Measurements from ENCODE around the gene EPN2. TPM values are rescaled to one million over a fixed set of nuclear protein-coding genes. Genes with fewer than 3 reads are reported as not detected.

The EPN2 gene
- total and polyA plus RNA-seq, 2 donors (not counting 1 experiment from before 2014, with no cell fraction given), result 23.8 to 36.0 TPM

GRCh38 chr17:19285213-19285900 is 48.2 kb downstream of the EPN2 start:
- H3K9ac ChIP-seq (ENCODE audit: insufficient read depth, low read length), result no peak overlapping the region
- H3K4me2 ChIP-seq (ENCODE audit: extremely low read depth, insufficient read depth, low read length), result no peak overlapping the region
- TF ChIP-seq EZH2 (IDR thresholded peaks at IDR 0.05; ENCODE audit: low read length, missing control alignments), result no peak
- TF ChIP-seq, protein P1, sequence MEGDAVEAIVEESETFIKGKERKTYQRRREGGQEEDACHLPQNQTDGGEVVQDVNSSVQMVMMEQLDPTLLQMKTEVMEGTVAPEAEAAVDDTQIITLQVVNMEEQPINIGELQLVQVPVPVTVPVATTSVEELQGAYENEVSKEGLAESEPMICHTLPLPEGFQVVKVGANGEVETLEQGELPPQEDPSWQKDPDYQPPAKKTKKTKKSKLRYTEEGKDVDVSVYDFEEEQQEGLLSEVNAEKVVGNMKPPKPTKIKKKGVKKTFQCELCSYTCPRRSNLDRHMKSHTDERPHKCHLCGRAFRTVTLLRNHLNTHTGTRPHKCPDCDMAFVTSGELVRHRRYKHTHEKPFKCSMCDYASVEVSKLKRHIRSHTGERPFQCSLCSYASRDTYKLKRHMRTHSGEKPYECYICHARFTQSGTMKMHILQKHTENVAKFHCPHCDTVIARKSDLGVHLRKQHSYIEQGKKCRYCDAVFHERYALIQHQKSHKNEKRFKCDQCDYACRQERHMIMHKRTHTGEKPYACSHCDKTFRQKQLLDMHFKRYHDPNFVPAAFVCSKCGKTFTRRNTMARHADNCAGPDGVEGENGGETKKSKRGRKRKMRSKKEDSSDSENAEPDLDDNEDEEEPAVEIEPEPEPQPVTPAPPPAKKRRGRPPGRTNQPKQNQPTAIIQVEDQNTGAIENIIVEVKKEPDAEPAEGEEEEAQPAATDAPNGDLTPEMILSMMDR (conservative IDR thresholded peaks at IDR 0.05 in 1 of 2, IDR thresholded peaks at IDR 0.05 in 1 of 2; ENCODE audit: low read depth in 1 of 2, low read length in 2 of 2), result no peak
- H4K20me1 ChIP-seq (ENCODE audit: control insufficient read depth, extremely low read depth, insufficient read depth, low read length), result no peaks in the 10 kb centered on the region
- no peak overlapping the region for H3K4me3 ChIP-seq (replicated peaks in 1 of 4; ENCODE audit: control extremely low read depth in 1 of 4, insufficient read depth in 1 of 4, low read depth in 3 of 4, low read length in 4 of 4)
- H3K9me3 ChIP-seq (ENCODE audit: control insufficient read depth, insufficient read depth, low read depth, low read length), result no peaks in the 10 kb centered on the region
- H2AFZ ChIP-seq (ENCODE audit: low read length), result no peak overlapping the region
- H3K27me3 ChIP-seq (ENCODE audit: control insufficient read depth, insufficient read depth, low read length), result no peaks in the 10 kb centered on the region
- H3K79me2 ChIP-seq (ENCODE audit: control insufficient read depth, insufficient read depth, low read length), result peaks cover 5% of the 10 kb centered on the region
- H3K36me3 ChIP-seq (ENCODE audit: control insufficient read depth, insufficient read depth, low read length), result peaks cover 4% of the 10 kb centered on the region
- DNase-seq (ENCODE audit: low read depth in 2 of 2), result no peak
- H3K27ac ChIP-seq (ENCODE audit: insufficient read depth, low read length), result no peak overlapping the region
- H3K4me1 ChIP-seq (ENCODE audit: control insufficient read depth, extremely low read depth, insufficient read depth, low read length), result peaks cover 2% of the 10 kb centered on the region

DNA sequence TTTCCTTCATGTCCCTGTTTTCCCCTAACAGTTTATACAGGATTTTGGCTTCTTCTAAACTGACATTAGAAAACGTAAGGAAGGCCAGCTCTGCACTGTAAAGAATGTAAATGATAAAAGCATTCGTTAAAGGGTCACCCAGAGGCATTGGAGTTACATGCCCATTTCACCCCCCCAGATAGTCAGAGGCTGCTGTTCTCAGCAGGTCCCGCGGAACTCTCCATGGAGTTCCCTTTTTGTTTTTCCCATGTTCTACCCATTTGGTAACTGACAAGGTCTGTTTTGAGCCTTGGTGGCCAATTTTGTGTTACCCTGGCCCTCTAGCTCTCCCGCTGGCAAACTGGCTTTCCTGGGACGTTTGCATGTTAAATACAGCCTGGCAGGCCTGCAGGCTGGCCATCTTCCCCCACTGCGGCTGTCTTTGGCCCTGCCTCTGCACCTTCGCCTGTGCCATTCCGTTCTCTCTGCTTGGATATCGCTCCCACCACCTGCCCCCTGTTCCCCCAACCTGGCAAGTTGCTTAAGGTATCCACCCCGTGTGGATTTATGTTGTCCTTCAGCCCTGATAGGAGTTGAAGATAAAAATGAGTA is 49.7 kb downstream of the EPN2 start:
- no peak overlapping the region for H3K27ac ChIP-seq (ENCODE audit: insufficient read depth, low read length)
- peaks cover 5% of the 10 kb centered on the region for H3K36me3 ChIP-seq (ENCODE audit: control insufficient read depth, insufficient read depth, low read length)
- TF ChIP-seq, protein P1 (conservative IDR thresholded peaks at IDR 0.05 in 1 of 2, IDR thresholded peaks at IDR 0.05 in 1 of 2; ENCODE audit: low read depth in 1 of 2, low read length in 2 of 2), result no peak
- no peak for TF ChIP-seq EZH2 (IDR thresholded peaks at IDR 0.05; ENCODE audit: low read length, missing control alignments)
- no peaks in the 10 kb centered on the region for H3K9me3 ChIP-seq (ENCODE audit: control insufficient read depth, insufficient read depth, low read depth, low read length)
- H2AFZ ChIP-seq (ENCODE audit: low read length), result no peak overlapping the region
- no peak overlapping the region for H3K4me2 ChIP-seq (ENCODE audit: extremely low read depth, insufficient read depth, low read length)
- no peak overlapping the region for H3K9ac ChIP-seq (ENCODE audit: insufficient read depth, low read length)
- H3K79me2 ChIP-seq (ENCODE audit: control insufficient read depth, insufficient read depth, low read length), result peaks cover 5% of the 10 kb centered on the region
- H3K4me1 ChIP-seq (ENCODE audit: control insufficient read depth, extremely low read depth, insufficient read depth, low read length), result peaks cover 2% of the 10 kb centered on the region
- no peak overlapping the region for H3K4me3 ChIP-seq (replicated peaks in 1 of 4; ENCODE audit: control extremely low read depth in 1 of 4, insufficient read depth in 1 of 4, low read depth in 3 of 4, low read length in 4 of 4)
- no peaks in the 10 kb centered on the region for H3K27me3 ChIP-seq (ENCODE audit: control insufficient read depth, insufficient read depth, low read length)
- no peaks in the 10 kb centered on the region for H4K20me1 ChIP-seq (ENCODE audit: control insufficient read depth, extremely low read depth, insufficient read depth, low read length)
- no peak for DNase-seq (ENCODE audit: low read depth in 2 of 2)

- H3K27ac ChIP-seq (ENCODE audit: insufficient read depth, low read length), result no peak overlapping the region
- no peaks in the 10 kb centered on the region for H3K27me3 ChIP-seq (ENCODE audit: control insufficient read depth, insufficient read depth, low read length)
- TF ChIP-seq, protein P1 (conservative IDR thresholded peaks at IDR 0.05 in 1 of 2, IDR thresholded peaks at IDR 0.05 in 1 of 2; ENCODE audit: low read depth in 1 of 2, low read length in 2 of 2), result no peak
- no peak for TF ChIP-seq EZH2 (IDR thresholded peaks at IDR 0.05; ENCODE audit: low read length, missing control alignments)
- no peak overlapping the region for H3K4me2 ChIP-seq (ENCODE audit: extremely low read depth, insufficient read depth, low read length)
- peaks cover 5% of the 10 kb centered on the region for H3K36me3 ChIP-seq (ENCODE audit: control insufficient read depth, insufficient read depth, low read length)
- no peak for DNase-seq (ENCODE audit: low read depth in 2 of 2)
- H3K79me2 ChIP-seq (ENCODE audit: control insufficient read depth, insufficient read depth, low read length), result peaks cover 5% of the 10 kb centered on the region
- H3K9ac ChIP-seq (ENCODE audit: insufficient read depth, low read length), result no peak overlapping the region
- peaks cover 2% of the 10 kb centered on the region for H3K4me1 ChIP-seq (ENCODE audit: control insufficient read depth, extremely low read depth, insufficient read depth, low read length)
- no peak overlapping the region for H3K4me3 ChIP-seq (replicated peaks in 1 of 4; ENCODE audit: control extremely low read depth in 1 of 4, insufficient read depth in 1 of 4, low read depth in 3 of 4, low read length in 4 of 4)
- H3K9me3 ChIP-seq (ENCODE audit: control insufficient read depth, insufficient read depth, low read depth, low read length), result no peaks in the 10 kb centered on the region
- no peak overlapping the region for H2AFZ ChIP-seq (ENCODE audit: low read length)
- no peaks in the 10 kb centered on the region for H4K20me1 ChIP-seq (ENCODE audit: control insufficient read depth, extremely low read depth, insufficient read depth, low read length)
Measured at GRCh38 chr17:19287651-19288050, 50.5 kb downstream of the EPN2 start.
